ENCODE results near the gene CCNYL1. TPM values are rescaled to one million over a fixed set of nuclear protein-coding genes. Genes with fewer than 3 reads are reported as not detected.
"Not testable (repeated sequence)": the region's sequence is repeated elsewhere in the genome, so short reads cannot be mapped to it uniquely, and the experiment has no call there.

CCNYL1 gene
- total RNA-seq, 1 donor: 24.6 TPM

- TF ChIP-seq CTCF (IDR thresholded peaks at IDR 0.05; ENCODE audit: insufficient read depth, low read length): no peak
- DNase-seq (ENCODE audit: low read depth): no peak
- no peak overlapping the region for H3K4me3 ChIP-seq (ENCODE audit: low read depth, low read length)
These were observed 48.5 kb downstream of the CCNYL1 start for GRCh38 chr2:207759890-207760289.

- no peak for DNase-seq (ENCODE audit: low read depth)
- no peak overlapping the region for H3K4me3 ChIP-seq (ENCODE audit: low read depth, low read length)
- no peak for TF ChIP-seq CTCF (IDR thresholded peaks at IDR 0.05; ENCODE audit: insufficient read depth, low read length)
These were observed 49.0 kb downstream of the CCNYL1 start for GRCh38 chr2:207760453-207760852.

- not testable (repeated sequence) for DNase-seq (ENCODE audit: low read depth); H3K4me3 ChIP-seq (ENCODE audit: low read depth, low read length)
These were observed 50.0 kb downstream of the CCNYL1 start for GRCh38 chr2:207761426-207761825.

- no peak for TF ChIP-seq CTCF (IDR thresholded peaks at IDR 0.05; ENCODE audit: insufficient read depth, low read length)
- H3K4me3 ChIP-seq (ENCODE audit: low read depth, low read length): no peak overlapping the region
- DNase-seq (ENCODE audit: low read depth): no peak
These were observed 50.7 kb downstream of the CCNYL1 start for GRCh38 chr2:207762146-207762545.

GRCh38 chr2:207763303-207763917, 52.0 kb downstream of the CCNYL1 start:
- H3K4me3 ChIP-seq (ENCODE audit: low read depth, low read length): no peak overlapping the region
- TF ChIP-seq CTCF (IDR thresholded peaks at IDR 0.05; ENCODE audit: insufficient read depth, low read length): no peak
- no peak for DNase-seq (ENCODE audit: low read depth)

GRCh38 chr2:207764096-207764630, 52.7 kb downstream of the CCNYL1 start:
- H3K4me3 ChIP-seq (ENCODE audit: low read depth, low read length): no peak overlapping the region
- TF ChIP-seq CTCF (IDR thresholded peaks at IDR 0.05; ENCODE audit: insufficient read depth, low read length): no peak
- DNase-seq (ENCODE audit: low read depth): no peak

- no peak for TF ChIP-seq CTCF (IDR thresholded peaks at IDR 0.05; ENCODE audit: insufficient read depth, low read length)
- no peak for DNase-seq (ENCODE audit: low read depth)
- H3K4me3 ChIP-seq (ENCODE audit: low read depth, low read length): no peak overlapping the region
These were observed 54.1 kb downstream of the CCNYL1 start for GRCh38 chr2:207765547-207765946.

All from fibroblast of the aortic adventitia (primary cell).